ENCODE data around the gene SLC35A5.
"Not testable (repeated sequence)": the region's sequence is repeated elsewhere in the genome, so short reads cannot be mapped to it uniquely, and the experiment has no call there.

SLC35A5 gene

DNA sequence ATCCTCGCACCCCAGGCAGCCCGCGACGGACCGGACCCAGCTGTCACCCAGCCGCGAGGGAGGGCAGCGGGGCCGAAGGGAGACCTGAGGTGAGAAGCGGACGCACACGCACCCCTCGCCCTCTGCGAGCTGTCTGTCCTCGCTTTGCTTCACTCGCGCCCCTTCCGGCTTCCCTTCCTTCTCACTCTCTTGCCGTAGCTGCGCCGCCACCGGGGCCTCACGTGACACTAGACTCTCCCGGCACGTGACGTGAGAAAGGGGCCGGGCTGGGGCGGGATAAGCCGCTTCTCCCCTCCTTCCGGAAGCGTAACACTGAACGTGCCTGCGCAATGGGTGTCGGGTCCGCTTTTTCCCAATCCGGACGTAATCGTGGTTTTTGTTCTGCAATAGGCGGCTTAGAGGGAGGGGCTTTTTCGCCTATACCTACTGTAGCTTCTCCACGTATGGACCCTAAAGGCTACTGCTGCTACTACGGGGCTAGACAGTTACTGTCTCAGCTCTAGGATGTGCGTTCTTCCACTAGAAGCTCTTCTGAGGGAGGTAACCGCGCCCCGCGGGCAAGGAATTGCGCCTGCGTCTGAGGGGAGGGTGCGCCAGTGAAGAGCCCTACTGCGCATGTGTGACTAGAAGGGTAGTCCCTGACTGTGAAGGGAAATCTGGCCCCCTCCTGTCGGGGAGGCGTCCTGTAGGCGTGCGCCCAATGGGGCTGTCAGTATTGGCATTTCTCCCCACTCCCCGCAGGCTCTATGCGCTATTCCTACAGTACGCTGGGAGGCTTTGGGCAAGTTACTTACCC is at the start of gene SLC35A5, which contains the start of gene ATG3:
Gene SLC35A5 (plus strand): TSS at position 312 of the 796 bp plus-strand sequence. CDS start 1,359 bp downstream, outside the sequence.
Gene ATG3 (minus strand): TSS at position 229 of the 796 bp plus-strand sequence. CDS start 434 bp downstream, outside the sequence.
- peak; percentile 96 for DNase-seq

DNA sequence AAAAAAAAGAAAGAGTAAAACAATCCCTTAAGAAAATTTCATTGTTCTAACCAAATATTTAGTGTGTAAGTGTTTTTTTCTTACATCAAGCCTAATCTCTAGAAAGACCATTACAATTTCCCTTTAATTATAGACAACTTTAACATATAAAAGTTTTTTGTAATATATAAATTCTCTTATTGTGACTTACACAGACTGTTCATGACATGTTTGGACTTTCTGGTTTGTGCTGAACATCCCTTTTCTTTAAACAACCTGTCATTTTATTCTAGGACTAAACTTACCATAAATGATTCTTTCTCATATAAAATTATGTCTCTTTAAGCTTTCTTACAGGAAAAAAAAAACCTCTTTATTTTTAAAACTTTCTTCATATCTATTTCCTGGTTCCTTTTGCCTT is 49.5 kb upstream of the SLC35A5 start:
- DNase-seq, result no peak

GRCh38 chr3:112514527-112515128 is 47.2 kb upstream of the SLC35A5 start:
- DNase-seq, result no peak

- DNase-seq, result not testable (repeated sequence)
Observed at GRCh38 chr3:112518970-112519369, 42.9 kb upstream of the SLC35A5 start.

- DNase-seq, result peak; percentile 51
Observed at GRCh38 chr3:112519424-112520001, 42.3 kb upstream of the SLC35A5 start.

DNA sequence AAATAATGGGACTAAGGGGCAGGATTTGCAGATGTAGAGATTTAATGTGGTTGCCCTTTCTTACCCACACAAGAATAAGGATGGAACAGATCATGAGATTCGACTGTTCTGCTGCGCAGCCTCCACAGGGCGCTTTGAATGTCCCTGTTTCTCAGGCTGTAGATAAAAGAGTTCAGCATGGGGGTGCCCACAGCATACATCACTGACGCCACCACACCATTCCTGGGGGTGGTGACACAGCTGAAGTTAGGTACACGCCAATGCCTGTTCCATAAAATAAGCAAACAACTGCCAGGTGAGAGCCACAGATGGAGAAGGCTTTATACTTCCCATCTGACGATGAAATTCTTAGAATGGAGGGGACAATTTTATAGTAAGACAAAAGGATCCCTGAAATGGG is 37.7 kb upstream of the SLC35A5 start:
- not testable (repeated sequence) for DNase-seq

GRCh38 chr3:112530573-112530972 is 31.3 kb upstream of the SLC35A5 start:
- DNase-seq, result no peak

- no peak for DNase-seq
Observed at GRCh38 chr3:112531358-112531781, 30.5 kb upstream of the SLC35A5 start.

- no peak for DNase-seq
Observed at GRCh38 chr3:112539825-112540650, 21.8 kb upstream of the SLC35A5 start.

- DNase-seq, result no peak
Observed at GRCh38 chr3:112546216-112546759, 15.6 kb upstream of the SLC35A5 start.

- no peak for DNase-seq
Observed at GRCh38 chr3:112550859-112551258, 11.0 kb upstream of the SLC35A5 start.

GRCh38 chr3:112555535-112556170 is 6.2 kb upstream of the SLC35A5 start:
- no peak for DNase-seq

GRCh38 chr3:112557976-112558375 is 3.9 kb upstream of the SLC35A5 start:
- no peak for DNase-seq

DNA sequence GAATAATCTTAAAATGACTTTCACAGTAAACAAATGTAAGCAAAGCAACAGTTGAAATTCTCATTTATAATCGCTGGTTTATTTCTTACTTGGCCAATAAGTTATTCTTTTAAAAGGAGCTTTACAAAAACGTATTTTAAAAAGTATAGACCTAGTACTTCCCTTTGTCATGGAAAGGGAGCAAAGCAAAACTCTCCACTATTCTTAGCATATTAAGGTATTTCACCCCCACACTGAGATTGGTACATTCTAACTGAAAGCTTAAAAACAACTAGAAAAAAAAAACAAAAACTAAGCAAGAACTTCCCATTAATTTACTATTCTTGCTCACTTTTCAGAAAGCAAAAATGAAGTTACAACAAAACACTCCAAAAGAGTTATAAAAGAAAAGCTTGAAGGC is 1.5 kb upstream of the SLC35A5 start:
- DNase-seq, result no peak

DNA sequence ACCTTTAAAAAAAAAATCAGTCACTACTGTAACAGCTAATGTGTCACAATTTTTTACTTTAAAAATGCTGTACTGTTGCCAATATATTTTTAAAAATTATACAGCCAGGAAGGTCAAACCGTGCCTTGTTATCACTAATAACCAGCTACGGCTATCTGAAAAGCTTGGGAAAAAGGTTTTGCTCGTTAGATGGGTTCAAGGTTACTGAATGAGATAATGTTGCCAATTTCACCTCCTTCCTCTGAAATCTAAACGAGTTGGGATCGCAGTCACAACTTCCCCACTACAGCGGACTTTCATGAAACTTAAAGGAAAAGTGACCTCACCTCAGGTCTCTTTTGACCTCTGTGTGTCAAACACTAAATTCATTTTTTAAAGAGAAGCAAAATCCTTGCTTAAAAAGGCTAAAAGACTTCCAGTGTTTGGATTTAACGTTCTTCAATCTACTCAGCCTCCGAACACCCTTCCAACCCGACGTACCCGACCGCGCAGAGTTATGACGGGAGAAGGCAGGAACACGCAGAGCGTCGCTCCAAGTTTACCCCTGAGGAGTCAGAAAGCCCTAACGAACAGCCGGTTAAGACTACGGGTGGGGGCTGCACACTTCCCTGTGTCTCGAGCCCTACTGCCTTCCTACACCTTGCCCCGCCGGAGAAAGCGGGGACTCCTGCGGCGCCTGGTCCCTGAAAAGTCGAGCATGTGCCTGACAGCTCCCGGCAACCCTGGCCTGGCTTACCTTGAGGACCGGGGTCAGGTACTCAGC is 943 bp upstream of the SLC35A5 start:
- no peak for DNase-seq

DNA sequence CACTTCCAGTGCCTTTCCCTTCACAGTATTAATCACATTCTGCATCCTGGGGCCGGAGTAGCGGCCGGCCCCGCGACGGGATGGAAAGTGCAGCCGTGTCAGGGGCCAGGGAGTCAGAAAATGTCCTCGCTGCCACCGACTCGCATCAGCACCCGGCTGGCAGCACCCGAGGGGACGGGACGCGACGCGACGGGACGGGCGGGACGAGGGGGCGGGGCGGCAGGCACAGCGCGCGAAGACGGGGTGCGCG is 436 bp upstream of the SLC35A5 start:
- DNase-seq, result no peak

- not testable (repeated sequence) for DNase-seq
Observed at GRCh38 chr3:112564247-112564939, 2.5 kb downstream of the SLC35A5 start.

- DNase-seq, result no peak
Observed at GRCh38 chr3:112564940-112565305, 3.1 kb downstream of the SLC35A5 start.

- DNase-seq, result no peak
Observed at GRCh38 chr3:112568642-112569041, 6.8 kb downstream of the SLC35A5 start.

DNA sequence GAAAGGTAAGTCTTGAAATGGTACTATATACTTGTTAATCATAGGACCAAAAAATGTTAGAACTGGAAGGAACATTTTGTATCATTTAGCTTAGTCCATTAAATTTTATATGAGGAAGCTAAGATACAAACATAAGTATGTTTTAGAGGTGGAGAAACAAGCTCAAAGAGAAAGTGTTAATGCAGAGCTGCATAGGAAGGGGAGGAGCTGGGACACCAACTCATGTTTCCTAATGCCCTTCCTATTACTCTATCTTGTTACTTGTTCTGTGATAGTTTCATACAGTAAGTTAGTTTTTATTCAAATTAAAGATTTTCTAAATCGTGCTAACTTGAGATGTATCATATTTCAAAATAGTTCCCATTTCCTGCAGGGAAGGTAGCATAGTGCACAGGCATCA is 7.4 kb downstream of the SLC35A5 start:
- no peak for DNase-seq

GRCh38 chr3:112572701-112573100 is 10.9 kb downstream of the SLC35A5 start:
- no peak for DNase-seq

Data from SHP77 treated with DMSO at 0.1 percent for 48 hours (cell line).